ENCODE measurements around the gene ATXN7L2.
A peak's percentile ranks its signal among the peaks of the same experiment; 100 is the strongest.

ATXN7L2 gene

GRCh38 chr1:109482791-109483671, 674 bp upstream of the ATXN7L2 start:
- no peak for DNase-seq (ENCODE audit: low read depth)
- TF ChIP-seq, protein P1, sequence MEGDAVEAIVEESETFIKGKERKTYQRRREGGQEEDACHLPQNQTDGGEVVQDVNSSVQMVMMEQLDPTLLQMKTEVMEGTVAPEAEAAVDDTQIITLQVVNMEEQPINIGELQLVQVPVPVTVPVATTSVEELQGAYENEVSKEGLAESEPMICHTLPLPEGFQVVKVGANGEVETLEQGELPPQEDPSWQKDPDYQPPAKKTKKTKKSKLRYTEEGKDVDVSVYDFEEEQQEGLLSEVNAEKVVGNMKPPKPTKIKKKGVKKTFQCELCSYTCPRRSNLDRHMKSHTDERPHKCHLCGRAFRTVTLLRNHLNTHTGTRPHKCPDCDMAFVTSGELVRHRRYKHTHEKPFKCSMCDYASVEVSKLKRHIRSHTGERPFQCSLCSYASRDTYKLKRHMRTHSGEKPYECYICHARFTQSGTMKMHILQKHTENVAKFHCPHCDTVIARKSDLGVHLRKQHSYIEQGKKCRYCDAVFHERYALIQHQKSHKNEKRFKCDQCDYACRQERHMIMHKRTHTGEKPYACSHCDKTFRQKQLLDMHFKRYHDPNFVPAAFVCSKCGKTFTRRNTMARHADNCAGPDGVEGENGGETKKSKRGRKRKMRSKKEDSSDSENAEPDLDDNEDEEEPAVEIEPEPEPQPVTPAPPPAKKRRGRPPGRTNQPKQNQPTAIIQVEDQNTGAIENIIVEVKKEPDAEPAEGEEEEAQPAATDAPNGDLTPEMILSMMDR (conservative IDR thresholded peaks at IDR 0.05; ENCODE audit: low read depth, low read length): no peak
- peak overlapping the region; percentile 64 for H3K4me3 ChIP-seq (ENCODE audit: low read depth, low read length)

- TF ChIP-seq, protein P1 (conservative IDR thresholded peaks at IDR 0.05; ENCODE audit: low read depth, low read length): no peak
- DNase-seq (ENCODE audit: low read depth): no peak
- H3K4me3 ChIP-seq (ENCODE audit: low read depth, low read length): peak overlapping the region; percentile 79
Measured at GRCh38 chr1:109484519-109484975, 842 bp downstream of the ATXN7L2 start.

GRCh38 chr1:109485001-109485400, 1.3 kb downstream of the ATXN7L2 start:
- no peak overlapping the region for H3K4me3 ChIP-seq (ENCODE audit: low read depth, low read length)
- TF ChIP-seq, protein P1 (conservative IDR thresholded peaks at IDR 0.05; ENCODE audit: low read depth, low read length): no peak
- no peak for DNase-seq (ENCODE audit: low read depth)

DNA sequence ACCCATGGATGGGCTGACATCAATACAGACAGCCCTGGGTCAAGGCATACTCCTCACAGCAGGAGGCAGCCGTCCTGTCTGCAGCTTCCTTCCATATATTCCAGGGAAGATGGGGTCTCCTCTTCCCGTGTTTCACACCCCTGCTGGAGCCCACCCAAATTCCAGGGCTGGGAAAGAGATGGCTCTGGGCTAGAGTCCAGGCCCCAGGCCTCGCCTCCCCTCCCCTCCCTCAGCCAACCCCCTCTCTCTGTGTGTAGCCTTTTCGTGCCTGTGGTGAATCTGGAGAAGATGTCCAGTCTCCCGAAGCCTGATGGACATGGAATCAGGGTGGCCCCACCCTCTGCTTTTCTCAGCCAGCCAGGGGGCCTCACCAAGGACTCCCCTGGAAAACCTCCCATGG, 3.6 kb downstream of the ATXN7L2 start:
- DNase-seq (ENCODE audit: low read depth): no peak
- TF ChIP-seq, protein P1 (conservative IDR thresholded peaks at IDR 0.05; ENCODE audit: low read depth, low read length): no peak
- H3K4me3 ChIP-seq (ENCODE audit: low read depth, low read length): no peak overlapping the region

DNA sequence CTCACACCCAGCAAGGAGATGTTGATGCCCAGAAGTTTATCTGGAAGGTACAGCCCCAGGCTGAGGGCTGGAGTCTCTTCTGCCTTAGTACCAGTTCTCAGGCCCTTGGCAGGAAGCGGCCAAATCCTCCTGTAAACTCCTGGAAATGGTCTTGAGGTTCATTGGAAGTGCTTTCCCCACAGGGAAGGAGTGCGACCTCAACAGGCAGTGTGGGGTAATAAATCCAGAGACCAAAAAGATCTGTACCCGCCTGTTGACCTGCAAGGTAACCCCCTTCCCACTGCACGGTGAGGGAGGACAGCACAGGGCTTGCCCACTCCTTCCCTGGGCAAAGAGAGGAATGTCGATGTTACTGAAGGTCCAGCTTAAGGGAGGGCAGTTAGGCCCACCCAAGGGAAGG, 4.5 kb downstream of the ATXN7L2 start:
- TF ChIP-seq, protein P1 (conservative IDR thresholded peaks at IDR 0.05; ENCODE audit: low read depth, low read length): peak; percentile 31
- peak; percentile 17 for DNase-seq (ENCODE audit: low read depth)
- no peak overlapping the region for H3K4me3 ChIP-seq (ENCODE audit: low read depth, low read length)

- no peak overlapping the region for H3K4me3 ChIP-seq (ENCODE audit: low read depth, low read length)
- TF ChIP-seq, protein P1 (conservative IDR thresholded peaks at IDR 0.05; ENCODE audit: low read depth, low read length): no peak
- no peak for DNase-seq (ENCODE audit: low read depth)
Measured at GRCh38 chr1:109488696-109489095, 5.0 kb downstream of the ATXN7L2 start.
